GM12875 (cell line): Measurements from ENCODE around the gene ADGRB3.

Experiments used
- H3K4me3 ChIP-seq: one replicate; pipeline ENCODE4 v1.5.1; 2011; ENCODE audit warnings: low read depth, low read length, control low read depth
- TF ChIP-seq, protein P1 (sequence below): IDR thresholded peaks from 2 replicates; pipeline ENCODE4 v1.5.1; 2011; ENCODE audit warnings: low read depth, mild to moderate bottlenecking, control low read depth, inconsistent platforms, low read length, moderate library complexity, borderline replicate concordance; ENCODE audit not compliant: insufficient read depth

Gene ADGRB3

DNA sequence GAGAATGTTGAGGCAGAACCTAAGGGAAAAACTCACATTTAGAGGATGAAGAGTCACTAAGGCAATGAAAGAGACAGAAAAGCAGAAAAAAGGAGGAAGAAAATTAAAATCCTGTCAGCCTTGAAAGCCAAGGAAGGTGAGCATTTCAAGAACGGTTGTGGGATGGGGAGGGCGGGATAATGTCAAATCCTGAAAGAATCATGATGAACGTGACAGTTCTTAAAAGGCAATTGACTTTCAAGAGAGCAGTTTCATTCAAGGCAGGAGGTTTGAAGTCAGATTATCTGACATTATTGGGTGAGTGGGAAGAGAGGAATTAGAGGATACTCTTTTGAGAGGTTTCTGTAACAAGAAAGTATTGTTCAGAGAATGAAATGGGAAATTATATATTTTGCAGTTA is 284.5 kb downstream of the ADGRB3 start:
- no peak overlapping the region for H3K4me3 ChIP-seq
- TF ChIP-seq, protein P1, sequence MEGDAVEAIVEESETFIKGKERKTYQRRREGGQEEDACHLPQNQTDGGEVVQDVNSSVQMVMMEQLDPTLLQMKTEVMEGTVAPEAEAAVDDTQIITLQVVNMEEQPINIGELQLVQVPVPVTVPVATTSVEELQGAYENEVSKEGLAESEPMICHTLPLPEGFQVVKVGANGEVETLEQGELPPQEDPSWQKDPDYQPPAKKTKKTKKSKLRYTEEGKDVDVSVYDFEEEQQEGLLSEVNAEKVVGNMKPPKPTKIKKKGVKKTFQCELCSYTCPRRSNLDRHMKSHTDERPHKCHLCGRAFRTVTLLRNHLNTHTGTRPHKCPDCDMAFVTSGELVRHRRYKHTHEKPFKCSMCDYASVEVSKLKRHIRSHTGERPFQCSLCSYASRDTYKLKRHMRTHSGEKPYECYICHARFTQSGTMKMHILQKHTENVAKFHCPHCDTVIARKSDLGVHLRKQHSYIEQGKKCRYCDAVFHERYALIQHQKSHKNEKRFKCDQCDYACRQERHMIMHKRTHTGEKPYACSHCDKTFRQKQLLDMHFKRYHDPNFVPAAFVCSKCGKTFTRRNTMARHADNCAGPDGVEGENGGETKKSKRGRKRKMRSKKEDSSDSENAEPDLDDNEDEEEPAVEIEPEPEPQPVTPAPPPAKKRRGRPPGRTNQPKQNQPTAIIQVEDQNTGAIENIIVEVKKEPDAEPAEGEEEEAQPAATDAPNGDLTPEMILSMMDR, result no peak

- TF ChIP-seq, protein P1, result no peak
- H3K4me3 ChIP-seq, result no peak overlapping the region
Measured at GRCh38 chr6:68941345-68941744, 306.3 kb downstream of the ADGRB3 start.

DNA sequence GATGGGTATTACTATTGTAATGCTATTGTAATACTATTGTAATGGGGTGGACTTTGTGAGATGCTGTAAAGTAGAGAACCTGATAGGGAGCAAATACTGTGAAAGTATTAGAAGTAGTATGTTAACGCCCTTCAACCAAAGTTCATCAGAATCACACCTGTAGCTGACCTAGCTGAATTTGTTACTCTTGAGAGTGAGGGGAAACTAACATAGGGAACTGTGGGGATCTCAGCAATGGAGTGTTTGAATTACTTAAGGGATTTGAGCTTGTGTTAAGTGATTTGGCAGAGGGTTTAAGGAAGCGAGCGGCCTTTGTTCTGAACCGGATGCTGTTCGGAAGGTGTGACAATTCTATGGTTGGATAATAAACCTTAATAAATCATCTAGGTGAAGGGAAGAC is 312.6 kb downstream of the ADGRB3 start:
- TF ChIP-seq, protein P1, result no peak
- H3K4me3 ChIP-seq, result no peak overlapping the region

GRCh38 chr6:68951270-68951669 is 316.2 kb downstream of the ADGRB3 start:
- TF ChIP-seq, protein P1, result no peak
- H3K4me3 ChIP-seq, result no peak overlapping the region

GRCh38 chr6:68958327-68958726 is 323.2 kb downstream of the ADGRB3 start:
- H3K4me3 ChIP-seq, result no peak overlapping the region
- TF ChIP-seq, protein P1, result no peak

GRCh38 chr6:68967549-68968300 is 332.6 kb downstream of the ADGRB3 start:
- H3K4me3 ChIP-seq, result no peak overlapping the region
- TF ChIP-seq, protein P1, result peak; percentile 65

GRCh38 chr6:68968301-68968649 is 333.2 kb downstream of the ADGRB3 start:
- TF ChIP-seq, protein P1, result no peak
- no peak overlapping the region for H3K4me3 ChIP-seq
